ENCODE measurements around the gene UBE2O.

The UBE2O gene

DNA sequence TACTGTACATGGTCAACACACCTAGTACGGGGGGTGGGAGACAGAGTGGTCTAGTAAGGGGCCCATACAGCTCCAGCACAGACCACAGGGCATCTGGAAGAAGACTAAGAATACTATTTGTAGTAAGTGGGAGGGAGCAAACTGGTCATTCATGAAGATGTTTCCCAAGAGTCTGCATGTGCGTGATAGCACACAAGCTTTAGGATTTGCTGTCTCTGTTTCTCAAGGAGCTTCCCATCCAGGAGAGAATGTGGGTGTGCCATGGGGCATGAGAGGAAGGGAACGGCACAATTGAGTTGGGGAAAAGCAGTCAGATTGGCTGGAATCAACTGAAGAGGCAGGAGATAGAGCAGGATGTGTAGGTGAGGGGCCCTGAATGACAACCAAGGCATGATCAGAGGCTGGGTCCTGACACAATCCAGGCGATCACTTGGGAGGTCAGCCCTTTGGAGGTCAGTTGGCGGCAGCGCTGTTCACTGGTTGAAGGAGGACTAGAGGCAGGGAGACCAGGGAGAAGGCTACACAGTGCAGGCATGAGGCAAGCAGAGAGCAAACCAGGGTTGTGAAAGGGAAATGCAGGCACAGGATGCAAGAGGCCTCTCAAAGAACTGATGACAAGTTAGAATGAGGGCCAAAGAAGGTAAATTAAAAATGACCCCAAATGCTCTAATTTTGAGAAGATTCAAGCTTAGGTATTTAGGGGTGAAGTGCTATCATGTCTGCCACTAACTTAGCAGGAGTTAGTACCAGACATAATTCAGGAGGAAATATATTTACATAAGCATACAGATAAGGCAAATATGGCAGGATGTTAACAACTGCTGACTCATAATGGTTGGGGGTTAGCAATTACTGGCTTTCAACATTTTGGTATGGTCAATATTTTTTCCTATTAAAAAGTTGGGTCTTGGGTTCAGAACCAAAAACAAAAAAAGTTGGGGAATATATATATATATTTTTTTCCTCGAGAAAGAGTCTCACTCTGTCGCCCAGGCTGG, 10.3 kb downstream of the UBE2O start:
- no peaks in the 10 kb centered on the region for H3K9me3 Mint-ChIP-seq
- H3K27ac Mint-ChIP-seq: no peak overlapping the region
- H3K4me1 Mint-ChIP-seq: peaks cover 30% of the 10 kb centered on the region
- TF ChIP-seq, protein P1, sequence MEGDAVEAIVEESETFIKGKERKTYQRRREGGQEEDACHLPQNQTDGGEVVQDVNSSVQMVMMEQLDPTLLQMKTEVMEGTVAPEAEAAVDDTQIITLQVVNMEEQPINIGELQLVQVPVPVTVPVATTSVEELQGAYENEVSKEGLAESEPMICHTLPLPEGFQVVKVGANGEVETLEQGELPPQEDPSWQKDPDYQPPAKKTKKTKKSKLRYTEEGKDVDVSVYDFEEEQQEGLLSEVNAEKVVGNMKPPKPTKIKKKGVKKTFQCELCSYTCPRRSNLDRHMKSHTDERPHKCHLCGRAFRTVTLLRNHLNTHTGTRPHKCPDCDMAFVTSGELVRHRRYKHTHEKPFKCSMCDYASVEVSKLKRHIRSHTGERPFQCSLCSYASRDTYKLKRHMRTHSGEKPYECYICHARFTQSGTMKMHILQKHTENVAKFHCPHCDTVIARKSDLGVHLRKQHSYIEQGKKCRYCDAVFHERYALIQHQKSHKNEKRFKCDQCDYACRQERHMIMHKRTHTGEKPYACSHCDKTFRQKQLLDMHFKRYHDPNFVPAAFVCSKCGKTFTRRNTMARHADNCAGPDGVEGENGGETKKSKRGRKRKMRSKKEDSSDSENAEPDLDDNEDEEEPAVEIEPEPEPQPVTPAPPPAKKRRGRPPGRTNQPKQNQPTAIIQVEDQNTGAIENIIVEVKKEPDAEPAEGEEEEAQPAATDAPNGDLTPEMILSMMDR (IDR thresholded peaks at IDR 0.05; ENCODE audit: unreplicated experiment in 3 of 3): no peak
- H3K36me3 Mint-ChIP-seq (ENCODE audit: low read depth): peaks cover 5% of the 10 kb centered on the region
- H3K4me3 Mint-ChIP-seq: no peak overlapping the region
- H3K27me3 Mint-ChIP-seq (ENCODE audit: low read depth): no peaks in the 10 kb centered on the region

- H3K27ac Mint-ChIP-seq: no peak overlapping the region
- peaks cover 5% of the 10 kb centered on the region for H3K36me3 Mint-ChIP-seq (ENCODE audit: low read depth)
- no peak overlapping the region for H3K4me3 Mint-ChIP-seq
- H3K9me3 Mint-ChIP-seq: no peaks in the 10 kb centered on the region
- TF ChIP-seq, protein P1 (IDR thresholded peaks at IDR 0.05; ENCODE audit: unreplicated experiment in 3 of 3): no peak
- H3K4me1 Mint-ChIP-seq: peaks cover 22% of the 10 kb centered on the region
- no peaks in the 10 kb centered on the region for H3K27me3 Mint-ChIP-seq (ENCODE audit: low read depth)
Measured at GRCh38 chr17:76441686-76442340, 11.1 kb downstream of the UBE2O start.

- H3K27ac Mint-ChIP-seq: no peak overlapping the region
- no peak overlapping the region for H3K4me3 Mint-ChIP-seq
- H3K4me1 Mint-ChIP-seq: peaks cover 13% of the 10 kb centered on the region
Measured at GRCh38 chr17:76440751-76441362, 12.1 kb downstream of the UBE2O start.

GRCh38 chr17:76439314-76439928, 13.5 kb downstream of the UBE2O start:
- no peak overlapping the region for H3K4me3 Mint-ChIP-seq
- H3K4me1 Mint-ChIP-seq: no peaks in the 10 kb centered on the region
- H3K27me3 Mint-ChIP-seq (ENCODE audit: low read depth): no peaks in the 10 kb centered on the region
- TF ChIP-seq, protein P1 (IDR thresholded peaks at IDR 0.05; ENCODE audit: unreplicated experiment in 3 of 3): no peak
- peaks cover 9% of the 10 kb centered on the region for H3K36me3 Mint-ChIP-seq (ENCODE audit: low read depth)
- no peak overlapping the region for H3K27ac Mint-ChIP-seq
- H3K9me3 Mint-ChIP-seq: no peaks in the 10 kb centered on the region

More at GRCh38 chr17:76440751-76441362, 12.1 kb downstream of the UBE2O start:
- Mint-ChIP-seq H3K36me3 (ENCODE audit: low read depth) (peaks cover 5% of the 10 kb centered on the region), H3K9me3 (no peaks in the 10 kb centered on the region), H3K27me3 (ENCODE audit: low read depth) (no peaks in the 10 kb centered on the region)
- TF ChIP-seq, protein P1 (IDR thresholded peaks at IDR 0.05; ENCODE audit: unreplicated experiment in 3 of 3): no peak

GRCh38 chr17:76438906-76439305, 14.0 kb downstream of the UBE2O start:
- Mint-ChIP-seq H3K36me3 (ENCODE audit: low read depth) (peaks cover 14% of the 10 kb centered on the region), H3K27me3 (ENCODE audit: low read depth) (no peaks in the 10 kb centered on the region), H3K4me3 (no peak overlapping the region), H3K27ac (no peak overlapping the region), H3K4me1 (no peaks in the 10 kb centered on the region), H3K9me3 (no peaks in the 10 kb centered on the region)
- TF ChIP-seq, protein P1 (IDR thresholded peaks at IDR 0.05; ENCODE audit: unreplicated experiment in 3 of 3): no peak
